HG03354 (cell line): ENCODE results near the gene RAB31.

Source experiments
- ATAC-seq: cut with Tn5 transposase; IDR thresholded peaks from one replicate; pipeline ENCODE4 v1.9.1; 2021; ENCODE audit warnings: mild to moderate bottlenecking; ENCODE audit not compliant: unreplicated experiment, poor library complexity, severe bottlenecking

The RAB31 gene

GRCh38 chr18:9774150-9774549, 66.0 kb downstream of the RAB31 start:
- ATAC-seq: no peak

DNA sequence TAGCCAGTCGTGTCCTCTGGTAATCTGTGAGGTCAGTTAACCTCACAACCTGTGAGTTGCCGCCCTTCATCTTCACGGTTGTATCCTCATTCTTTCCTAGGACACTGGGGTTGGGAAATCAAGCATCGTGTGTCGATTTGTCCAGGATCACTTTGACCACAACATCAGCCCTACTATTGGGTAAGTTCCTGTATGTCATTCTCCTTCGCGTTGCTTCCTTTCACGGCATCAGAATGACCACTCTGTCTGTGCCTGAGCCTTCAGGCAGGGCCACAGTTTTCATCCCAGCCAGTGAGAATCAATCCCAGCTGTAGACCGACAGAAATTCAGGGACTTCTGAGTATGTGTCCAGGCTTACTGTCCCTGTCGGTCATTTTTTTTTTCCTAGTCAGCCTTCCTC, 67.1 kb downstream of the RAB31 start:
- no peak for ATAC-seq

DNA sequence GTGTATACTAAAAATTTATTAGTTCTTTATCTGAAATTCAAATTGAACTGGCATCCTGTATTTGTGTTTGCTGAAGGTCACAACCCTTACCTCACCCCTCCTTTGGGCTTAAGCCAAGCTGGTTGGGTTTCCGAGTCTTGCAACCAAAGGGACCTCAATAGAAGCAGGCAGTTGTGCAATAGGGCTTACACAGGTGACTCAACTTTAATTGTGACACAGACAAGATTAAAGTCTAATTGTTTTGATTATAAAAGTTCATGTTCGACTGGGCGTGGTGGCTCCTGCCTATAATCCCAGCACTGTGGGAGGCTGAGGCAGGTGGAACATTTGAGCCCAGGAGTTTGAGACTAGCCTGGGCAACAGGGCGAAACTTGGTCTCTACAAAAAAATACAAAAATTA, 71.5 kb downstream of the RAB31 start:
- no peak for ATAC-seq

GRCh38 chr18:9782073-9782857, 74.2 kb downstream of the RAB31 start:
- no peak for ATAC-seq

DNA sequence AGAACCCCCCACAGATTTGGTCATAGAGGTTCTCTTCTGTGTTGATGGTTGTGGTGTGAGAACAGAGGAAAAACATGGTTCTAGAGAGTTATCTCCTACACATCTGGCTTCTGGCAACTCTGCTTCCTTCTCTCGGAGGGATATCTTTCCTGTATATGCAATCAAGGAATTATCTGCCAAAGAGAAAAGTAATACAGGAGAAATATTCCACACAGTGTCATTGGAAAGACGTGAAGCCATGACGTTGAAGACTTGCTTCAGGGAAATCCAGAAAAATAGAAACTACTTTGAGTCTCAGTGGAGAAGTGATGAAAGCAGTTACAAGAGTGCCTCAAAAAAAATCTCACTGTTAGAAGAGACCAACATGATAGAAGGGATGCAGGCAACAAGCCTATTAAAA, 78.5 kb downstream of the RAB31 start:
- ATAC-seq: no peak

DNA sequence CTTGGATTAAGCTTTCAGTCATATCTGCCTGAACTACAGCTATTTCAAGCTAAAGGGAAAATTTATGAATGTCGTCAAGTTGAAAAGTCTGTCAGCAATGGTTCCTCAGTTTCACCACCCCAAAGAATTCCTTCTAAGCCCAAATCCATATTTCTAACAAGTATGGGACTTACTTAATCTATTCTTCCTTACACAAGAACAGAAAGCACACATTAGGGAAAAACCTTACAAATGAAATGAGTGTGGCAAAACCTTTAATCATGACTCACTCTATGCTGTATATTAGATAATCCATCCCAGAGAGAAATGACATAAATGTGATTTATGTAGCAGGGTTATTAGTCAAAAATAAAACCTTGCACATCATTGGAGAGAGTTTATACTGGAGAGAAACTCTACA, 78.9 kb downstream of the RAB31 start:
- no peak for ATAC-seq

DNA sequence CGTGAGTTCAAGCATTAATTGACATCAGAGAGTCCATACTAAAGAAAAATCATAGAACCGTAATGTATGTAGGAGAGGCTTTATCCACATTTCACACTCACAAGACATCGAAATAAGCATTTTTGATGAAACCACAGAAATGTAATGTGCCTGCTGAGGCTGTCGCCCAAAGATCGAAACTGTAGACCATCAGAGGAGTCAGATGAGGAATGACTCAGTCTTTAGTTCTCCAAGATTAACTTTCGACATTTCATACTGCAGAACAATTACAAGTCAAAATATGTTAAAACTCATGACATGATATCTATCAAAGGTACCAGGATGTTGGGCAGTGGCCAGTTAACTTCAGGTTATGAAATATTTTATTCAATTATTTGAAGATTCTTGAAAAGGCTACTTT, 79.6 kb downstream of the RAB31 start:
- no peak for ATAC-seq

GRCh38 chr18:9788140-9788539, 80.0 kb downstream of the RAB31 start:
- ATAC-seq: no peak

DNA sequence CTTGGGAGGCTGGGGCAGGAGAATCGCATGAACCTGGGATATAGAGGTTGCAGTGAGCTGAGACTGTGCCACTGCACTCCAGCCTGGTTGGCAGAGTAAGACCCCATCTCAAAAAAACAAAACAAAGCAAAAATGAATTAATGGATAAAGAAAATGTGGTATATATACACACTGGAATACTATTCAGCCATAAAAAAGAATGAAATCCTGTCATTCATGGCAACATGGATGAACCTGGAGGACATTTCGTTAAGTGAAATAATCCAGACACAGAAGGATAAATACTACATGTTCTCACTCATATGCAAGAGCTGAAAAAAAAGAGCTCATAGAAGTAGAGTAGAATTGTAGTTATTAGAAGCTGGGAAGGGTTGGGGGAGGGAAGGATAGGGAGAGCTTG, 80.8 kb downstream of the RAB31 start:
- ATAC-seq: no peak

DNA sequence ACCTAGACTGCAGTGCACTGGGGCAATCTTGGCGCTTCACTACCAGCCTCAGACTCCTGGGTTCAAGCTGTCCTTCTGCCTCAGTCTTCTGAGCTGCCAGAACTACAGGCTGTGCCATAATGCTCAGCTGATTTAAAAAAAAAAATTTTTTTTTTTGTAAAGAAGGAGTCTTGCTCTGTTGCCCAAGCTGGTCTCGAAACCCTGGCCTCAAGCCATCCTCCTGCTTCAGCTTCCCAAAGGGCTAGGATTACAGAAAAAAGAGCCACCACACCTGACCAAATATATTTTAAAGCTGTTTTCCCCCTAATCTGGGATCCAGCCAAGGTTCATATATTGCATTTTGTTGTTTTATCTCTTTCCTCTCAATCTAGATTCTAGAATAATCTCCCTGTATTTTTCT, 82.2 kb downstream of the RAB31 start:
- no peak for ATAC-seq

- ATAC-seq: no peak
Observed at GRCh38 chr18:9791991-9792390, 83.9 kb downstream of the RAB31 start.

GRCh38 chr18:9792565-9793245, 84.6 kb downstream of the RAB31 start:
- no peak for ATAC-seq

DNA sequence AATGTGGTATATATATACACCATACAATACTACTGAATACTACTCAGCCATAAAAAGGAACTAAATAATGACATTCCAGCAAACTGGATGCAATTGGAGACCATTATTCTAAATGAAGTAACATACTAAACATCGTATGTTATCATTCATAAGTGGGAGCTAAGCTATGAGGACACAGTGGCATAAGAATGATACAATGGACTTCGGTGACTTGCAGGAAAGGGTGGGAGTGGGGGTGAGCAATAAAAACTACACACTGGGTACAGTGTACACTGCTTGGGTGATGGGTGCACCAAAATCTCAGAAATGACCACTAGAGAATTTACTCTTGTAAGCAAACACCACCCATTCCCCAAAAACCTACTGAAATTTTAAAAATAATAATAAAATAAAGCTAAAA, 87.9 kb downstream of the RAB31 start:
- ATAC-seq: no peak

DNA sequence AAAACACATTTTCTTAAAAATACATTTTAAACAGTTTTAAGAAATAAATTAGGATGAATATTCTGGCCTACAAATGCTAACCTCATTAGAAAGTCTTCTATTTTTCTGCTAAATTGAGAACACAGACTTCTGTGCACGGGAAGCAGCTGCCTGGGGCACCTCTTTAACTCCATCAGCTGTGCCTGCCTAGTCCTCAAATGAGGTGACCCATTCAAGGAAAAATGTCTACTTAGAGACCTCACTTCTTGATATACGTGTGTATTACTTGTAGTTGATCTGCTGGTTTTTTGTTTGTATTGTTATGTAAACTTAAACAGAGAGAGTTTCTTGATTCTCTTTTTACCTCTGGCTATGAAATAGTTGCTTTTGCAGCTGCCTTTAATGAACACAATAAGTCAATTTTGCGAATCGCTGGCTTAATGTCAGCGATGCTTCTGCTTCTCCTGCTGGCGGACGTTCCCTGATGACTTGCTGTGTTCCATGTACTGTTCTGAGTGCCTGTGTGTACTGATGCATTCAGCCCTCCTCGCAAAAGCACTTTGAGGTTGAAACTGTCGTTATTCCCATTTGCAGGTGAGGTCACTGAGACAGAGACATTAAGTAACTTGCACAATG, 88.9 kb downstream of the RAB31 start:
- ATAC-seq: no peak

DNA sequence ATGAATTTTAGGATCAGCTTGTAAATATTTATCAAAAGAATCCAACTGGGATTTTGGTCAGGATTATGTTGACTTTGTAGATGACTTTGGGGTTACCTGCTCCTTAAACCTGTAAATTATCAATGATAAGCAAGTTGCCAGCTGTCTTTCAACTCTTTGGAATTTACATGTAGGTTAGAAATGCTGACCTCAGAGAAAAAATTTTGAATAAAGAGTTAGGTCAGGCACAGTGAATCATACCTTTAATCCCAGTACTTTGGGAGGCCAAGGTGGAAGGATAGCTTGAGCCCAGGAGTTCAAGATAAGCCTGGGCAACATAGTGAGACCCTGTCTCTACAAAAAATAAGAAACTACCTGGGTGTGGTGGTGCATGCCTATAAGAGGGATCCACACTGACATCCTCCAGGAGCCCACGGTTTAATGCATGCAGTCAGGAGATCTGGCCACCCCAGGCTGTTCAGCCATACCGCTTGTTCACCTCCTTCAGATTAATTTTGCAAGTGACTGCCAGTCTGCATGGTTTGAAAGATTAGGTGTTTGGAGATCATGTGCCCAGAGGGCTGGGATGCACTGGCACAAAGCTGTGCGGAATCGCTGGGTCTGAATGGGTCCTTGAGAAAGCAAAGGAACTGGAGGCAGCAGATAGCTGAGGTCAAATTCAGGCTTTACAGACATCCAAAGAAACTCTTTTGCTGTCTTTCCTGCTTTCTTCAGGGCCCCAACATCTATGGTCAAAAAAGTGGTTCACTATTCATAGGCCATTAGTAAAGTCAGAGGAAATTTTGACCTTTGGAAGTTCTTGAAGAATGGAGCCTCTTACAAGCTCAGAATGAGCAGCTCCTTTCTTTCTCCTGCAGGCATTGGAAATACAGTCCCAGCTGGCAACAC, 94.3 kb downstream of the RAB31 start:
- ATAC-seq: no peak

DNA sequence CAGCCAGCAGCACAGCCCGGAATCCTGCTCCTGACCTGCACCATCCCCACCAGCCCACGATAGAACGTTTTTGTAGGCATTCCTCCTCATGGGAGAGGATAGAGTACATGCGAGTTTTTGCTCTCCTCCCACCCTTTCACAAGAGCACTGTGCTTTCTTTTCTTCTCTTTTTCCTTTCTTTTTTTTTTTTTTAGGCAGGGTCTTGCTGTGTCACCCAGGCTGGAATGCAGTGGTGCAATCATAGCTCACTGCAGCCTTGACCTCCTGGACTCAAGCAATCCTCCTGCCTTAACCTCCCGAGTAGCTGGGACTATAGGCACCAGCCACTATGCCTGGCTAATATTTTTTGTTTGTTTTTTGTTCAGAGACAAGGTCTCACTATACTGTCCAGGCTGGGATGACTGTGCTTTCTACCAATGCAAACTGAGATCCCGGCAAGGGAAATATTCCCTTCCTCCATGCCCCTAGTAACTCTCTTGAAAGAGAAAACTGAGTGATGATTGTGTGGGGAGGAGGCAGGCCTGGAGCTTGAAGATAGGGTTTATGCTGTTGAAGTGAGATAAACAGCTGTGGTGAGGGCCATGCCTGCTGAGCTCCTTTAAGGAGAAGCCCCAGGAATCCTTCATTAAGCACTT, 95.1 kb downstream of the RAB31 start:
- ATAC-seq: no peak

DNA sequence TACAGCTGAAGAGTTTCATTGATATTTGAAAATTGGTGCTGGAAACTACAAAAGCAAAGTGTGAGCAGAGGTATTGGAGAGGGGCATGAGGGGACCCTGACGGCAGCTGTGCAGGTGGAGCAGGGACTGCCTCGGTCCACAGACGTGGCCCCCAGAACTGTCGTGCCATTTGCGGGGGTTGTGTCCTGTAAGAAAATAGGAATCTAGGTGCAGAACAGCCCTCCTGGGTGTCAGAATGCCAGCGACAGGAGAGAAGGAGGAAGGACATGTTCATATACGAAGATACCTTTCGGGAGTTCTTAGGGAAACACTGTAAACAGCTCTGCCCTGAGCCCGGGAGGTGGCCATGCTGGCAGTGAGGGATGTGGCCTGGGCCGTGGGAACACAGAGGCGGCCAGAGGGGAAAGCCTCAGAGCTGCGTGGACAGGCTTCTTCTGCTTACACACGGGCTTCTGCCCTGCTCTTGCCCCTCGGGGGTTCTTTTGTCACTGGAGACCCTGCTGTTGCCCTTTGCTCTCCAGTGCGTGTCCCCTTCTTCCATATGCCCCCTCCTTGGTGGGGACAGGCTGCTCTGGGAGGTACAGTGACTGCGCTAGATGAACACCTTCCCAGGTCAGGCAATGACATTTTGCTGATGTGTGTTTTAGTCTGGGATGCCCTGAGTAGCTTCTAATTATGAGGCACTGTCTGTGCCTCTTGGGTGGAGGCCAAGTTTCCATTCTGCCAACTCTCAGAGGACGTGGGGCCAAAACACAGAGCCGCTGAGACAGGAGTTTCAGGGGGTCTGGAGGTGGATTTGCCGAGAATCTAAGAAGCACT, 95.8 kb downstream of the RAB31 start:
- no peak for ATAC-seq

DNA sequence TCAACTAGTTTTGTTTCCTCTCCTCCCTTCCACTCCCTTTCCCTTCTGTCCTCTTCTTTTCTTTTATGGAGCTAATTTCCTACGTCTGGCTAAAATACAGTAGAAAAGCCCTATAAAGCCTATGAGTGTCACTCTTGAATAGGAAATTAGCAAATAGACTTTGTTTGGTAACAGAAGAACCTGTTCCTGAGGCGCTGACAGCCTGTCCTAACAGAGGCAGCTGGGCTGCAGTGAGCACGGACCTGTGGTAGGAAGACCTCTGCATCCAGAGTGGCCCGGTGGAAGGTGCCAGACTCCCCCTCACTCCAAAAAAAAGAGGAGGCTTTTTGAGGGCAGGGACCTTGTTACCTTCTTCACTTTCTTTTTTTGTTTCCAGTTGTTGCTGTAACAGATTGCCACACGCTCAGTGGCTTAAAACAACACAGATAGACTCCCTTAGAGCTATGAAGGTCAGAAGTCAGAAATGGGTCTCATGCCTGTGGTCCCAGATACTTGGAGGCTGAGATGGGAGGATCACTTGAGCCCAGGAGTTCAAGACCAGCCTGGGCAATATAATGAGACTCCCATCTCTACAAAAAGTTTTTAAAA, 96.5 kb downstream of the RAB31 start:
- no peak for ATAC-seq

DNA sequence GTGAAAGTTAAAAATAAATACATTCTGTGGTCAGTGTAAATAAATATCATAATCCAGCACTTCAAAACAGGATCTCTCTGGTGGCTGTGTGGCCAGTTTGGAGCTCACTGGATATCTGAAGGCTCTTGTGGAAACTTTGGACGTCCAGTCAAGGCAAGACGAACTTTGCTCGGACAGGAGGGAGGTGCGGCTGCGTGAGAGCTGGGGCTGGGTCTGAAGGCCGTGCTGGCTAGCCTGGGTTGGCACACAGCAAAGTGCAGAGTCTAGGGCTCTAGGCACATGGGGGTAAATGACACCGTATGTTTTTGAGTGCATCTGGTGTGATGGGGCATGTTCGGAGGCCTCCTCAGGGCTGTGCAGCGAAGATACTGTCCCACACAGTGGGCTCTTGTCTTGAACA, 98.8 kb downstream of the RAB31 start:
- ATAC-seq: no peak
